Mammary epithelial cell (primary cell): ENCODE measurements around the gene ZNF586.

Experiments used
- CTCF ChIP-seq, 2 donors: IDR thresholded peaks in 1 of 2; conservative IDR thresholded peaks in 1 of 2; 2 replicates each; pipeline ENCODE4 v1.5.1; 2011 to 2012; ENCODE audit warnings: inconsistent platforms in 2 of 2, low read length in 2 of 2, mild to moderate bottlenecking in 2 of 2, control low read depth in 1 of 2, low read depth in 1 of 2; ENCODE audit not compliant: insufficient read depth in 1 of 2; ENCODE audit errors: extremely low read depth in 1 of 2
- EZH2 ChIP-seq: IDR thresholded peaks from 2 replicates; pipeline ENCODE4 v1.6.1; 2012; ENCODE audit warnings: low read length, inconsistent platforms, borderline replicate concordance

- TF ChIP-seq CTCF (conservative IDR thresholded peaks at IDR 0.05 in 1 of 2, IDR thresholded peaks at IDR 0.05 in 1 of 2; ENCODE audit: extremely low read depth in 1 of 2, insufficient read depth in 1 of 2, low read depth in 1 of 2, low read length in 2 of 2) (no peak), EZH2 (no peak)
These were observed 22.0 kb upstream of the ZNF586 start for GRCh38 chr19:57747472-57747807.
